Activated B cell treated with CpG ODN at 0.5 μM for 24 hours (primary cell): ENCODE measurements around the gene CD160. TPM values are rescaled to one million over a fixed set of nuclear protein-coding genes. Genes with fewer than 3 reads are reported as not detected.

Experiments used
- ATAC-seq: fragments of 200-7000 bp; cut with Tn5 transposase; one replicate; pipeline ENCODE4 v1.10.0; 2021; ENCODE audit warnings: low read depth, mild to moderate bottlenecking, moderate library complexity
- CTCF ChIA-PET: fragments of 350-600 bp; sonication (Branson Sonifier 250); formaldehyde crosslinking; loops from one replicate; lab custom pipeline; 2021; ENCODE audit warnings: antibody characterized with exemption; lab: Charles Lee
- POLR2A ChIA-PET: fragments of 350-600 bp; sonication (Branson Sonifier 250); formaldehyde crosslinking; loops from one replicate; lab custom pipeline; 2021; ENCODE audit warnings: antibody characterized with exemption; lab: Charles Lee
- DNase-seq: peaks from one replicate; pipeline ENCODE4 v3.0.0; 2022
- H3K27ac Mint-ChIP-seq: one replicate; pipeline ENCODE4 v1.8.0; 2020; ENCODE audit warnings: mixed read lengths
- H3K27me3 Mint-ChIP-seq: one replicate; pipeline ENCODE4 v1.8.0; 2021; ENCODE audit warnings: mixed read lengths
- H3K36me3 Mint-ChIP-seq: one replicate; pipeline ENCODE4 v1.8.0; 2021; ENCODE audit warnings: low read depth, mixed read lengths
- H3K4me1 Mint-ChIP-seq: one replicate; pipeline ENCODE4 v1.8.0; 2021; ENCODE audit warnings: mixed read lengths
- H3K4me3 Mint-ChIP-seq: one replicate; pipeline ENCODE4 v1.8.0; 2020; ENCODE audit warnings: mild to moderate bottlenecking, mixed read lengths
- H3K9me3 Mint-ChIP-seq: one replicate; pipeline ENCODE4 v1.8.0; 2020; ENCODE audit warnings: mixed read lengths
- CTCF ChIP-seq: fragments of 200-600 bp; IDR thresholded peaks from one replicate; pipeline ENCODE4 v1.8.0; 2022; ENCODE audit warnings: antibody characterized with exemption, mild to moderate bottlenecking
- intact Hi-C: fragments of 100-400 bp; cut with micrococcal nuclease; formaldehyde crosslinking; loops from one replicate; pipeline ENCODE4 v1.15.1; 2024
- total RNA-seq: library from RNA; stranded (reverse); gene quantifications from 2 replicates; pipeline ENCODE4 v1.2.3, GENCODE V29; 2022

Gene CD160
- total RNA-seq, 1 donor from 2014 or later = not detected

GRCh38 chr1:145747398-145748247 lies 28.3 kb downstream of the CD160 start:
- Mint-ChIP-seq H3K4me3 (no peak overlapping the region), H3K9me3 (no peaks in the 10 kb centered on the region), H3K27me3 (no peaks in the 10 kb centered on the region), H3K4me1 (no peaks in the 10 kb centered on the region), H3K27ac (no peak overlapping the region), H3K36me3 (peaks cover 84% of the 10 kb centered on the region)
- DNase-seq (no peak), ATAC-seq (no peak)
- CTCF ChIA-PET = no interaction called here
- intact Hi-C loops = no loop called here
- POLR2A ChIA-PET = no interaction called here
- TF ChIP-seq CTCF = no peak

GRCh38 chr1:145750426-145750825 lies 31.1 kb downstream of the CD160 start:
- DNase-seq = no peak
- no peak overlapping the region for H3K4me3 Mint-ChIP-seq
- no peak for TF ChIP-seq CTCF
- CTCF ChIA-PET = no interaction called here
- intact Hi-C loops = no loop called here
- no peaks in the 10 kb centered on the region for H3K27me3 Mint-ChIP-seq
- H3K27ac Mint-ChIP-seq = no peak overlapping the region
- H3K36me3 Mint-ChIP-seq = peaks cover 77% of the 10 kb centered on the region
- H3K4me1 Mint-ChIP-seq = no peaks in the 10 kb centered on the region
- H3K9me3 Mint-ChIP-seq = no peaks in the 10 kb centered on the region
- POLR2A ChIA-PET = no interaction called here
- no peak for ATAC-seq

GRCh38 chr1:145751491-145752037 lies 32.3 kb downstream of the CD160 start:
- Mint-ChIP-seq H3K27me3 (no peaks in the 10 kb centered on the region), H3K27ac (no peak overlapping the region), H3K9me3 (no peaks in the 10 kb centered on the region), H3K36me3 (peaks cover 81% of the 10 kb centered on the region), H3K4me3 (no peak overlapping the region), H3K4me1 (no peaks in the 10 kb centered on the region)
- DNase-seq (no peak), ATAC-seq (no peak)
- TF ChIP-seq CTCF = no peak
- ChIA-PET CTCF (no interaction called here), POLR2A (no interaction called here)
- intact Hi-C loops = no loop called here

GRCh38 chr1:145757420-145757819 lies 38.1 kb downstream of the CD160 start:
- intact Hi-C loops = no loop called here
- H3K4me3 Mint-ChIP-seq = no peak overlapping the region
- H3K27me3 Mint-ChIP-seq = no peaks in the 10 kb centered on the region

More at GRCh38 chr1:145757420-145757819, 38.1 kb downstream of the CD160 start:
- CTCF ChIA-PET = no interaction called here
- peaks cover 74% of the 10 kb centered on the region for H3K36me3 Mint-ChIP-seq
- no peak overlapping the region for H3K27ac Mint-ChIP-seq
- POLR2A ChIA-PET = no interaction called here
- peaks cover 2% of the 10 kb centered on the region for H3K4me1 Mint-ChIP-seq
- no peak for ATAC-seq
- TF ChIP-seq CTCF = no peak
- DNase-seq = no peak
- peaks cover 6% of the 10 kb centered on the region for H3K9me3 Mint-ChIP-seq
